Right lobe of liver (tissue), 6 donors: Measurements from ENCODE around the gene GALNT15. TPM values are rescaled to one million over a fixed set of nuclear protein-coding genes. Genes with fewer than 3 reads are reported as not detected.

Experiments used
- ATAC-seq, 4 donors: fragments of 200-7000 bp; cut with Tn5 transposase; one replicate each; pipeline ENCODE4 v1.9.1; 2020; ENCODE audit warnings: mild to moderate bottlenecking in 4 of 4, moderate library complexity in 4 of 4
- DNase-seq, 3 donors: peaks; one replicate each; pipeline ENCODE4 v3.0.0-alpha.2; 2020
- H3K27ac ChIP-seq, 3 donors: fragments of 200-600 bp; one replicate each; pipeline ENCODE4 v1.8.0; 2022
- H3K27me3 ChIP-seq, 2 donors: fragments of 200-600 bp; one replicate each; pipeline ENCODE4 v1.8.0; 2022
- H3K36me3 ChIP-seq, 4 donors: fragments of 200-600 bp; sonication (generic) in 1 of 4; one replicate each; pipeline versions ENCODE4 v1.5.1 to v1.8.0; 2017 to 2022; ENCODE audit warnings: control low read depth in 1 of 4
- H3K4me1 ChIP-seq, 4 donors: fragments of 200-600 bp; sonication (generic) in 1 of 4; one replicate each; pipeline versions ENCODE4 v1.5.1 to v1.8.0; 2017 to 2022; ENCODE audit warnings: control low read depth in 1 of 4
- H3K4me3 ChIP-seq, 3 donors: fragments of 200-600 bp; one replicate each; pipeline ENCODE4 v1.8.0; 2022
- H3K9me3 ChIP-seq, 4 donors: fragments of 200-600 bp; sonication (generic) in 1 of 4; one replicate each; pipeline versions ENCODE4 v1.5.1 to v1.8.0; 2017 to 2022; ENCODE audit warnings: control low read depth in 1 of 4
- CTCF ChIP-seq, 4 donors: fragments of 200-600 bp in 3 of 4; fragments of 450-650 bp in 1 of 4; IDR thresholded peaks; one replicate each; pipeline versions ENCODE4 v1.5.1 to v1.8.0; 2016 to 2022; ENCODE audit warnings: antibody characterized with exemption in 4 of 4, mild to moderate bottlenecking in 2 of 4
- POLR2A ChIP-seq: fragments of 450-650 bp; IDR thresholded peaks from one replicate; pipeline ENCODE4 v1.6.1; 2017; ENCODE audit warnings: antibody characterized with exemption, mild to moderate bottlenecking
- WGBS: methylation state at CpG from one replicate; pipeline ENCODE4 v1.1.6; 2018; ENCODE audit warnings: low coverage, low lambda C conversion rate; ENCODE audit not compliant: insufficient coverage; ENCODE audit errors: missing lambda C conversion rate; 5-methylcytosine and 5-hydroxymethylcytosine counted together
- intact Hi-C, 2 donors: fragments of 100-400 bp; cut with DNase I; formaldehyde crosslinking; loops; one replicate each; pipeline versions ENCODE4 v1.11.2 to v1.14.1; 2022
- total RNA-seq, 6 experiments: library from RNA; depleted of rRNA in 2 of 6; stranded (reverse); fragments of >200 nt in 2 of 6; fragmentation: NEBNext Ultra II Directional in 3 of 6; extraction: Animal tissue kit (Norgen Biotek cat#: 25700) in 3 of 6; gene quantifications; one replicate each; pipeline versions ENCODE4 v1.1.0 to v1.2.4, GENCODE V29; 2016 to 2023
- donor health status: DM: no; HTN: yes; CAD: no.
- donor health status: DM: no; HTN: no; CAD: no.
- donor health status: DM: no; HTN: no; CAD: no.
- donor health status: DM: no; HTN: yes; CAD: no.
- donor health status: DM: no; HTN: yes; CAD: no.

Gene GALNT15
- total RNA-seq, 6 experiments from 2014 or later: 2.0 to 9.2 (median 4.0) TPM

GRCh38 chr3:16248556-16248955 lies 74.1 kb downstream of the GALNT15 start:
- 76% methylated on average over 4 of the region's 5 CpGs for WGBS
- ATAC-seq (no peak), DNase-seq (no peak)
- intact Hi-C loops: loop anchor here (5.0 to 10.0 kb wide), 4 partner anchors 66 to 614 kb away; no protein-coding TSS in a partner anchor
- no peaks in the 10 kb centered on the region for H3K36me3 ChIP-seq
- H3K4me1 ChIP-seq: peaks cover 0 to 24% (median 7%) of the 10 kb centered on the region in 4 donors
- TF ChIP-seq POLR2A (no peak), CTCF (IDR thresholded peaks at IDR 0.05) (no peak)
- no peak overlapping the region for H3K4me3 ChIP-seq
- H3K27ac ChIP-seq: no peak overlapping the region
- no peaks in the 10 kb centered on the region for H3K9me3 ChIP-seq
- no peaks in the 10 kb centered on the region for H3K27me3 ChIP-seq

- Histone ChIP-seq H3K4me3 (no peak overlapping the region), H3K4me1 (peaks cover 0 to 32% (median 9%) of the 10 kb centered on the region in 4 donors), H3K36me3 (no peaks in the 10 kb centered on the region), H3K27me3 (no peaks in the 10 kb centered on the region), H3K9me3 (no peaks in the 10 kb centered on the region), H3K27ac (no peak overlapping the region)
- 67% methylated on average over 1 of the region's 3 CpGs for WGBS
- intact Hi-C loops: loop anchor here (5.0 to 10.0 kb wide), 4 partner anchors 67 to 615 kb away; no protein-coding TSS in a partner anchor
- ATAC-seq (no peak), DNase-seq (no peak)
- TF ChIP-seq POLR2A: no peak
- TF ChIP-seq CTCF (IDR thresholded peaks at IDR 0.05): peak in 2 of 4 donors; percentile 22 to 33
Observed at GRCh38 chr3:16249336-16249735, 74.9 kb downstream of the GALNT15 start.

GRCh38 chr3:16249886-16250285 lies 75.4 kb downstream of the GALNT15 start:
- no peaks in the 10 kb centered on the region for H3K36me3 ChIP-seq
- no peak overlapping the region for H3K4me3 ChIP-seq
- no peak for DNase-seq
- peaks cover 0 to 35% (median 9%) of the 10 kb centered on the region in 4 donors for H3K4me1 ChIP-seq
- TF ChIP-seq CTCF (IDR thresholded peaks at IDR 0.05): no peak
- no peak for ATAC-seq
- intact Hi-C loops: loop anchor here (5.0 to 10.0 kb wide), 5 partner anchors 68 to 623 kb away; no protein-coding TSS in a partner anchor
- no peaks in the 10 kb centered on the region for H3K9me3 ChIP-seq
- H3K27me3 ChIP-seq: no peaks in the 10 kb centered on the region
- no peak overlapping the region for H3K27ac ChIP-seq
- WGBS: 59% methylated on average over 3 of the region's 3 CpGs

GRCh38 chr3:16251316-16252085 lies 77.0 kb downstream of the GALNT15 start:
- no peak overlapping the region for H3K4me3 ChIP-seq
- H3K9me3 ChIP-seq: no peaks in the 10 kb centered on the region
- intact Hi-C loops: loop anchor here in 1 of 2 donors (5.0 kb wide), 1 partner anchor 624 kb away; no protein-coding TSS in a partner anchor
- H3K4me1 ChIP-seq: peaks cover 0 to 35% (median 9%) of the 10 kb centered on the region in 4 donors
- H3K27me3 ChIP-seq: no peaks in the 10 kb centered on the region
- DNase-seq: no peak
- TF ChIP-seq POLR2A: no peak
- no peak for TF ChIP-seq CTCF (IDR thresholded peaks at IDR 0.05)
- H3K27ac ChIP-seq: no peak overlapping the region
- WGBS: 46% methylated on average over 4 of the region's 9 CpGs
- no peaks in the 10 kb centered on the region for H3K36me3 ChIP-seq
- ATAC-seq: no peak
